ENCODE data around the gene KHDRBS1.
"Not testable (repeated sequence)": the region's sequence is repeated elsewhere in the genome, so short reads cannot be mapped to it uniquely, and the experiment has no call there.

KHDRBS1 gene

DNA sequence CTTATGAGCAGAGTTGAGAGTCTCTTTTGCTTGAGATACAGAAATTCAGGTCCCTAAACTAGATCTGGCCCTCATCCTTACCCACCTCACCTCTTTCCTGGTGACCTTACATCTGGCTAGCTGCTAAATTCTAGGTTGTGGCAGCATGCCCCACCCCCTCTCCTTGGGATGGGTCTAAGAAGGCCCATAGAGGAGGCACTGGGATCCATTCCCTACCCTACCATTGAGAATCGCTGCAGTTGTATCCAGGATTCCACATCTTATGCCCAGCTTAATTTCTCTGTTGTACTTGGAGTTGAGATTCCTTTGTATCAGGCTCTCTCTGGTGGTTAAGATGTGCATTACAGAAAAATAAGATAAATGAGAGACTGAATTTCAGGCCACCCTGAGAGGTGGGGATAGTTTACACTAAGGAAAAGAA is 49.6 kb downstream of the KHDRBS1 start:
- DNase-seq (ENCODE audit: low read depth in 2 of 2) = no peak

DNA sequence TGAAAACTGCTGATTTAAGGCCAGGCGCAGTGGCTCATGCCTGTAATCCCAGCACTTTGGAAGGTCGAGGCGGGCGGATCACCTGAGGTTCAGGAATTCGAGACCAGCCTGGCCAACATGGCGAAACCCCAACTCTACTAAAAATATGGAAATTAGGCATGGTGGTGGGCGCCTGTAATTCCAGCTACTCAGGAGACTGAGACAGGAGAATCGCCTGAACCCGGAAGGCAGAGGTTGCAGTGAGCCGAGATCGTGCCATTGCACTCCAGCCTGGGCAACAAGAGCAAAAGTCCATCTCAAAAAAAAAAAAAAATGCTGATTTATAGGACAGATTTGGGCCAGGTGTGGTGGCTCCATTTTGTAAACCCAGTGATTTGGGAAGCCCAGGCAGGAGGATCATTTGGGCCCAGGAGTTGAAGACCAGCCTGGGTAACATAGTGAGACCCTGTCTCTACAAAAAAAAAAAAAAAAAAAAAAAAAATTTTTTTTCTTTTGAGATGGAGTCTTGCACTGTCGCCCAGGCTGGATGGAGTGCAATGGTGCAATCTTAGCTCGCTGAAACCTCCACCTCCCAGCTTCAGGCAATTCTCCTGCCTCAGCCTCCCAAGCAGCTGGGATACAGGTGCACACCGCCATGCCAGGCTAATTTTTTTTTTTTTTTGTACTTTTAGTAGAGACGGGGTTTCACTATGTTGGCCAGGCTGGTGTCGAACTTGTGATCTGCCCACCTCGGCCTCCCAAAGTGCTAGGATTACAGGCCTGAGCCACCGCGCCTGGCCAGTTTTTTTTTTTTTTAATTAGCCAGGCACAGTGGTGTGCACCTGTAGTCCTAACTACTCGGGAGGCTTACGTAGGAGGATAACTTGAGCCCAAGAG is 52.2 kb downstream of the KHDRBS1 start:
- not testable (repeated sequence) for DNase-seq (ENCODE audit: low read depth in 2 of 2)

DNA sequence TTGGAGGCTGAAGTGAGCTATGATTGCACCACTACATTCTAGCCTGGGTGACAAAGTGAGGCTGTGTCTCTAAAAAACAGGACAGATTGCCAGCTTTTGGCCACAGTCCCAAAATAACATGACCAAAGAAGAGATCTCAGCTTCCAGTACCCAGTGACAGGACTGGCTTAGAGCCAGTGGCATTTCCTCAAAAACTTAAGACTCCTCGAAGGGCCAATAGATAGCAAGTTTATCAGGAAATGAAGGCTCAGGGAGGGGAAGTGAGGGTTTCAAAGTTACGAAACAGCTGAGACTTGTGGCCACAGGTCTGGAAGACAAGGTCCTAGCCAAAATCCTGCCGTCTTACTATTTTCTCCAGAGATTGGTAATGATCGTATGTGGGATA is 52.8 kb downstream of the KHDRBS1 start:
- no peak for DNase-seq (ENCODE audit: low read depth in 2 of 2)

DNA sequence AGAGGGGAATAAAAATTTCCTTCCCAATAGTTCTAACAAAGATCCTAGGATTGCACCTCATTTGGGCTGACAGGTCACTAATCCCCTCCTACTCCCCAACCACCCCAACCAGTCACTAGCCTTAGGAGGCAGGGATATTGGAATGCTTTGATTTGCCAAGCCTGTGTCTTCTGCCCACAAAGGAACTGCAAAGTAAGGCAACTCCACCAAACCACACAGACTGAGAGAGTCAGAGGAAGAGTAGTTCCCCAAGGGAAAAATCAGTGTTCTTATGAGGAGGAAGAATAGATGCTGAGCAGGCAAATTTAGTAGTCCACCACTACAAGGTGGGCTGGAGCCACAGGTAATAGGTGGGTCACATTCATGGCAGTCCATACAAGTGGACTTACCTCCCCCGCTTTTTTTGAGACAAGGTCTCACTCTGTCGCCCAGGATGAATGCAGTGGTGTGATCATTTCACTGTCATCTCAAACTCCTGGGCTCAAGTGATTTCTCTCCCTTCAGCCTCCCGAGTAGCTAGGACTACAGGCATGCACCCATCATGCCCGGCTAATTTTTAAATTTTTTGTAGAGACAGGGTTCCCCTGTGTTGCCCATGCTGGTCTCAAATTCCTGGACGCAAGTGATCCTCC is 55.4 kb downstream of the KHDRBS1 start:
- DNase-seq (ENCODE audit: low read depth in 2 of 2) = no peak

- peak in 1 of 2 donors; percentile 36 for DNase-seq (ENCODE audit: low read depth in 2 of 2)
These were observed 58.3 kb downstream of the KHDRBS1 start for GRCh38 chr1:32071758-32072621.

- peak; percentile 89 to 92 for DNase-seq (ENCODE audit: low read depth in 2 of 2)
These were observed 59.1 kb downstream of the KHDRBS1 start, which contains the start of gene TMEM39B for GRCh38 chr1:32072622-32073298. TMEM39B (plus strand) TSS chr1:32072939; CDS start chr1:32073048, 109 bp downstream.

- DNase-seq (ENCODE audit: low read depth in 2 of 2) = no peak
These were observed 59.9 kb downstream of the KHDRBS1 start for GRCh38 chr1:32073299-32074229.

DNA sequence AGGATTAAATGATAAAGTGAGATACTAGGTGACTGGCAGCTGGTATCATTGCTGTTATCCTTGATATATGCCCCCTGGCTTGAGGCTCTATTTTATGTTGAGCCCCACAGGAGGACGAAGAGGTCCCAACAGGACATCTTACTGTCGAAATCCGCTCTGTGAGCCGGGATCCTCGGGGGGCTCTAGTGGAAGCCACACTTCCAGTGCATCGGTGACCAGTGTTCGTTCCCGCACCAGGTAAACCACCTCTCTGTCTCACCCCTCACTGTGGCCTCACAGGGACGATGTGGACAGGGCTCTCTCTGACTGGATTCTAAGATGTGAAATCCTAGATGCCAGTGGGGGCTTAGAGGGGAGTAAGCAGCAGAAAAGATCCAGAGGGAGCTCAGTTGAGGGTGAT is 61.2 kb downstream of the KHDRBS1 start:
- no peak for DNase-seq (ENCODE audit: low read depth in 2 of 2)

GRCh38 chr1:32077451-32077850 is 63.8 kb downstream of the KHDRBS1 start:
- no peak for DNase-seq (ENCODE audit: low read depth in 2 of 2)

GRCh38 chr1:32082022-32082421 is 68.4 kb downstream of the KHDRBS1 start:
- no peak for DNase-seq (ENCODE audit: low read depth in 2 of 2)

DNA sequence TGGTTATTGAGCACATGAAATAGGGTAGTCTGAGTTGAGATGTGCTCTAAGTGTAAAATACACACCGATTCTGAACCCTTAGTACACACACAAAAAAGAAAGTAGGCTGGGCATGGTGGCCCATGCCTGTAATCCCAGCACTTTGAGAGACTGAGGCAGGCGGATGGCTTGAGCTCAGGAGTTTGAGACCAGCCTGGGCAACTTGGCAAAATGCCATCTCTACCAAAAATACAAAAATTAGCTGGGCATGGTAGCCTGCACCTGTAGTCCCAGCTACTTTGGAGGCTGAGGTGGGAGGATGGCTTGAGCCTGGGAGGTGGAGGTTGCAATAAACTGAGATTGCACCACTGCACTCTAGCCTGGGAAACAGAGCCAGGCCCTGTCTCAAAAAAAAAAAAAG is 72.7 kb downstream of the KHDRBS1 start:
- not testable (repeated sequence) for DNase-seq (ENCODE audit: low read depth in 2 of 2)

DNA sequence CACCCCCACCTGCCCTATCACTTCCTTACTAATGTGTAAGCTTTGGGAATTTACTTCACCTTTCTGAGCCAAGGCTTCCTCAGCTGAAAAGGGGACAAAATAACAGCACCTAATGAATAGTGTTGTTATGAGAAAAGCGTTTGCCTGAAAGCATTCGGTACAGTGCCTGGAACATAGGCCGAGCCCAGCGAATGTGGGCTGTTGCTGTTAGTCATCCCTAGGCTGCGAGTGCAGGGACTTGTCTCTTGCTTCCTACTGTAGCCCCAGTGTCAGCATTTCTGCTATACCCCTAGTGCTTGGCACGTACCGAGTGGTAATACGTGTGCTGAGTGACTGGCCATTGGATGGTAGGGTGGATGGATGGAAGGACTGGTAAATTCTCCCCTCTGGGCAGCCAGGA is 77.5 kb downstream of the KHDRBS1 start:
- DNase-seq (ENCODE audit: low read depth in 2 of 2) = no peak

DNA sequence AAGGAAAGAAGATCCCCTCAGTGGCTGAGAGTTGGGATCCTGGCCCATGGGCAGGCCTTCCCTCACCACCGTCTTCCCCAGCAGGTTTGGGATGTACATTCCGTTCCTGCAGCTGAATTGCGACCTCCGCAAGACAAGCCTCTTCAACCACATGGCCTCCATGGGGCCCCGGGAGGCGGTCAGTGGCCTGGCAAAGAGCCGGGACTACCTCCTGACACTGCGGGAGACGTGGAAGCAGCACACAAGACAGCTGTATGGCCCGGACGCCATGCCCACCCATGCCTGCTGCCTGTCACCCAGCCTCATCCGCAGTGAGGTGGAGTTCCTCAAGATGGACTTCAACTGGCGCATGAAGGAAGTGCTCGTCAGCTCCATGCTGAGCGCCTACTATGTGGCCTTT is 77.9 kb downstream of the KHDRBS1 start:
- DNase-seq (ENCODE audit: low read depth in 2 of 2) = no peak
